GM12872 (cell line): Measurements from ENCODE around the gene CAPS.

Experiments used
- TF ChIP-seq, protein P1 (sequence below): IDR thresholded peaks from 3 replicates; pipeline ENCODE4 v1.5.1; 2011; ENCODE audit warnings: low read depth, mild to moderate bottlenecking, low read length, moderate library complexity; ENCODE audit not compliant: insufficient read depth

Gene CAPS

DNA sequence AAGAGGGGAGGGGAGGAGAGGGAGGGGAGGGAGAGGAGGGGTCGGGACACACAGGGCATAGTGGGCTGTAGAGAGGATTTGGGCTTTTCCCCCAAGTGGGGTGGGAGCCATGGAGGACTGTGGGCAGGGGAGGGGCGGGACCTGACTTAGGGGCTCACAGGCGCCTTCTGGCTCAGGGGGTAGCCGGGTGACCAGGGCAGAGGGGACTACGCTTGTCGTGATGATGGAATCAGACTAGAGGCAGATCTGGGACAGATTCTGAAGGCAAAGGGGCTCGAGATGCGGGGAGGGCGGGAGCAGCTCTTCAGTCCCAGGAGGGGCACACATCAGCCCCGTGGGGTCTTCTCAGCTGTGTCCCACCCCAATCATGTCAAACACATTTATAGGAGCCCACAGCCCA, 24.0 kb upstream of the CAPS start:
- TF ChIP-seq, protein P1, sequence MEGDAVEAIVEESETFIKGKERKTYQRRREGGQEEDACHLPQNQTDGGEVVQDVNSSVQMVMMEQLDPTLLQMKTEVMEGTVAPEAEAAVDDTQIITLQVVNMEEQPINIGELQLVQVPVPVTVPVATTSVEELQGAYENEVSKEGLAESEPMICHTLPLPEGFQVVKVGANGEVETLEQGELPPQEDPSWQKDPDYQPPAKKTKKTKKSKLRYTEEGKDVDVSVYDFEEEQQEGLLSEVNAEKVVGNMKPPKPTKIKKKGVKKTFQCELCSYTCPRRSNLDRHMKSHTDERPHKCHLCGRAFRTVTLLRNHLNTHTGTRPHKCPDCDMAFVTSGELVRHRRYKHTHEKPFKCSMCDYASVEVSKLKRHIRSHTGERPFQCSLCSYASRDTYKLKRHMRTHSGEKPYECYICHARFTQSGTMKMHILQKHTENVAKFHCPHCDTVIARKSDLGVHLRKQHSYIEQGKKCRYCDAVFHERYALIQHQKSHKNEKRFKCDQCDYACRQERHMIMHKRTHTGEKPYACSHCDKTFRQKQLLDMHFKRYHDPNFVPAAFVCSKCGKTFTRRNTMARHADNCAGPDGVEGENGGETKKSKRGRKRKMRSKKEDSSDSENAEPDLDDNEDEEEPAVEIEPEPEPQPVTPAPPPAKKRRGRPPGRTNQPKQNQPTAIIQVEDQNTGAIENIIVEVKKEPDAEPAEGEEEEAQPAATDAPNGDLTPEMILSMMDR, result no peak

DNA sequence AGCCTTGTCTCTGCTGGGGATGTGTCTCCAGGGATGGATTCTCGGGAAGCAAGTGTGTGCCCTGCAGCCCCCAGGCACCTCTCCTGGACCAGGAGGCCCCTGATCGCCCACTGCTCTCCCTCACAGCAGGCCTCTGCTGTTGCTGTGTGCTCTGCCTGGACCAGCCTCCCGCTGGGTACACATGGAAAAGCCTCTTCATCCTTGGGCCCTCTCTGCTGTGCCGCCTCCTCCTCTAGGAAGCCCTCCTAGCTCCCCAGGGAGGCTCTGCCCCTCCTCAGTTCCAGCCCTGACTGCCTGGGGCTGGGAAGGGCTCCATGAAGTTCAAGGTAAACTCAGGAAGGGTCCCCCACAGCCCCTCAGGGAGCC, 22.5 kb upstream of the CAPS start:
- TF ChIP-seq, protein P1, result no peak

DNA sequence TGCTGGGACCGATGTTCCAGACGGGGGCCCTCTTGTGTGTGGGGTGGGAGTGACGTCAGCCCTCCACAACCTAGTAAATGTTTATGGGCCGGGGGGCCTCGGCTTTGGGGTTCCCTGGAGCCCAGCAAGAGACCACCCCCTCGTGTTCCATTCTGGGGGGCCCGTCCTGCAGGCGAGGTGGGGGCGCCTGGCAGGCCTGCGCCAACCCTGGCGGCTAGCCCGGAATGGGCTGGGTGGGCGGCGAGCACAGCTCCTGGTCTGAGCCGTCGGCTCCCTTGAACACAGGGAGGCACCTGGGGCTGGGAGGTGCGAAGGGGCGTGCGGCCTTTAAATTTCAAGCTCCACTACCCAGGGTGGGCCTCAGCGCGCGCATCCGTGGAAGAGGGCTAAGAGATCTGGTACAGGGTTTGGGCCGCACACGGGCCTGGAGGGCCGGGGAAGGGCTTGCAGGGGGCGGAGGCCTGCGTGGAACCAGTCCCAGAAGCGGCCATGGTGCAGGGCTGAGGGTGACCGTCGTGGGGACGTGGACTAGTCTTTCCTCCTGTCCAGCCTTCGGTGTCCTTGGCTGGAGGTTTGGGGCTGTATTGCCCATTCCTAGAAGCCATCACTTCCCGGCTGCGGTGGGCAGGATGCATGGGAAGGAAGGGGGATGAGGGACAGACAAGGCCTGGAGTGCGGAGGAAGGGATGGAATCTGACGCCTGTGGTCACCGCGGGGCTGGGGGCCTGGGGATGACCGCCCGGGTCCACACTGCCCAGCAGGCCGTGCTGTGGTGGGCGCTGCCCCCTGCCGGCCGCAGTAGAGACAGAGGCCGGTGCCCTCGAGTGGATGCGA, 21.9 kb upstream of the CAPS start:
- TF ChIP-seq, protein P1, result peak; percentile 70

DNA sequence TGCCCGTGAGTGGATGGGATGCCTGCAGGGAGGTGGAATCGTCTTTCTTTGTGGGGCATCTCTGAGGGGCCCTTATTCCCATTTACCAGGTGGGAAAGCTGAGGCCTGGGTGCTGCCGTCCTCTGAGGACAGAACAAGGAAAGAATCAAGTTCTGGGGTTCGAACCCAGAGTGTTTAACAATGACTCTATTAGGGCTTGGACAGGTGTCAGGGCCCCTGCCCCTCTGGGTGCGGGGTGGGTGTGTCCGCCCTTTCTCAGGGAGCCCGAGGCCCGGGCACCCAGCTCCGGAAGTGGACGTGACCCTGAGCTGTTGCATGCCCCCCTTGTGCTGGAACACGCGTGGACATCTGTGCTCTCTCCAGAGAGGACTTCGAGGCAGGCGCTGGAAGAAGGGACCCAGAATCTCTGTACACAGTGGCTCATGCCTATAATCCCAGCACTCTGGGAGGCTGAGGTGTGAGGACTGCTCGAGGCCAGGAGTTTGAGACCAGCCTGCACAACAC, 21.2 kb upstream of the CAPS start:
- TF ChIP-seq, protein P1, result no peak

DNA sequence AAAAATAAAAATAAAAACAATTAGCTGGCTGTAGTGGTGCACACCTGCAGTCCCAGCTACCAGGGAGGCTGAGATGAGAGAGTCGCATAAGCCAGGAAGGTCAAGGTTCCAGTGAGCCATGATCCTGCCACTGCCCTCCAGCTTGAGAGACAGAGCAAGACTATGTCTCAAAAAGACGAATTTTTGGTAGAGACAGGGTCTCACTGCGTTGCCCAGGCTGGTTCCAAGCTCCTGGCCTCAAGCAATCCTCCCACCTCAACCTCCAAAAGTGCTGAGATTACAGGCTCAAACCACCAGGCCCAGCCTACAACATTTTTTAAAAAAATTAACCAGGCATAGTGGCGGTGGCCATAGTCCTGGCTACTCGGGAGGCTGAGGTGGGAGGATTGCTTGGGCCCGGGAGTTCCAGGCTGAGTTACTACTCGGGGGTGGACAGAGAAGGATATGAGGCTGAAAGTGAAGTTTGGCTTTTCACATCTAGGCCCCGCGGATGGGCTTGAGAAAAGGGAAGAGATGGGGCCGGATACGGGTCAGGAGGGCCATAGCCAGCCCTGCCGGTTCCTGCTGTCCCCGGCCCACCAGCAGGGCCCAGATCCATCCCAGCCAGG, 20.7 kb upstream of the CAPS start:
- TF ChIP-seq, protein P1, result no peak

DNA sequence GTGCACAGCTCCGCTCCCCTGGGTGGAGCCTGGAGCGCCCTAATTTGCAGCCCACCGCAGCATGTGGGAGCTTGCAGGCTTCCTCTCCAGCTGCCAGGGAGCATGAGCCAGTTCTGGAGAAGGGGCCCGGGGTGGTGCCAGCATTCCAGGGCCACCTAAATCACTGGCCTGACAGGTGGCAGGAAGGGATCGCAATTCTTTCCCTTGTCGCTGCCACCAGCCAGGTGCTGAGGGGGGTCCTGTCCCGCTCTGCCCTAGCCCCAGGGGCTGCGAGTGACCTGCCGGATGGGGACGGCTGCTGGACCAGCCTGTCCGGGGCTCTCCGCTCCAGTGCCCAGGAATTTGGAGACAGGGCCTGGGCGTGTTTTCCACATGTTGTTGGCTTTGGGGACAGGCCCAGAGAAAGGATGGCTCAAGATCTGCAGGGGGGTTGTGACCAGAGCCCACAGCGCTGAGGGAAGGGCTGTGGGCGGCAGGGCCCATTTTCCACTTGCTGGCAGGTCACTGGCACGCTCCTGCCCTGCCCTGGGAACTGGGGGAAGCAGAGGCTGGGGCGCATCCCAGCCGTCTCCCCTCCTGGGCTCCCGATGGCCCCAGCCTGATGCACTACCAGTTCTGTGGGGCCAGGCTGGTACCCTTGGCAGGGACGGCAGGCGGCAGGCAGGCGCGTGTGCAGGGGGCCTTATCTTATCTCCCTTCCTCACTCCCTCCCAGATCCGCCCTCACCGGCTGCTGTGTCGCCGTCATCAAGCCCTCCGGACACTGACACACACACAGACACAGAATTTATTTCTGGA, 19.9 kb upstream of the CAPS start:
- TF ChIP-seq, protein P1, result no peak
